GM12873 (cell line): ENCODE results near the gene RHCG.

ENCODE experiments used
- CTCF ChIP-seq: IDR thresholded peaks from 2 replicates; pipeline ENCODE4 v1.5.1; 2012; ENCODE audit warnings: low read depth, mild to moderate bottlenecking, moderate library complexity, low read length, control low read depth; ENCODE audit not compliant: insufficient read depth; ENCODE audit errors: missing control alignments

The RHCG gene

GRCh38 chr15:89448825-89449224 lies 47.6 kb downstream of the RHCG start:
- TF ChIP-seq CTCF, result no peak

- TF ChIP-seq CTCF, result no peak
Observed at GRCh38 chr15:89447676-89448075, 48.7 kb downstream of the RHCG start.

- TF ChIP-seq CTCF, result no peak
Observed at GRCh38 chr15:89446255-89446891, 50.0 kb downstream of the RHCG start.

GRCh38 chr15:89445518-89445917 lies 50.9 kb downstream of the RHCG start:
- TF ChIP-seq CTCF, result no peak

GRCh38 chr15:89444241-89445225 lies 51.9 kb downstream of the RHCG start:
- no peak for TF ChIP-seq CTCF

GRCh38 chr15:89443581-89443980 lies 52.8 kb downstream of the RHCG start:
- TF ChIP-seq CTCF, result no peak

- TF ChIP-seq CTCF, result peak; percentile 80
Observed at GRCh38 chr15:89442671-89443307, 53.6 kb downstream of the RHCG start.
